Type B pancreatic cell (in vitro differentiated cells): ENCODE data around the gene FHOD3. TPM values are rescaled to one million over a fixed set of nuclear protein-coding genes. Genes with fewer than 3 reads are reported as not detected.
A peak's percentile ranks its signal among the peaks of the same experiment; 100 is the strongest.
"Not testable (repeated sequence)": the region's sequence is repeated elsewhere in the genome, so short reads cannot be mapped to it uniquely, and the experiment has no call there.

Experiments used
- DNase-seq: peaks from one replicate; pipeline ENCODE4 v3.0.0; 2021; ENCODE audit warnings: mixed read lengths; ENCODE audit not compliant: unreplicated experiment; ENCODE audit errors: extremely low spot score
- H3K27ac Mint-ChIP-seq: 2 replicates; pipeline ENCODE4 v1.8.0; 2021; ENCODE audit warnings: mild to moderate bottlenecking, mixed read lengths
- H3K27me3 Mint-ChIP-seq: 2 replicates; pipeline ENCODE4 v1.8.0; 2021; ENCODE audit warnings: mixed read lengths
- H3K36me3 Mint-ChIP-seq: 2 replicates; pipeline ENCODE4 v1.8.0; 2021; ENCODE audit warnings: mixed read lengths
- H3K4me1 Mint-ChIP-seq: one replicate; pipeline ENCODE4 v1.8.0; 2021; ENCODE audit warnings: mixed read lengths; ENCODE audit not compliant: unreplicated experiment
- H3K4me3 Mint-ChIP-seq: 2 replicates; pipeline ENCODE4 v1.8.0; 2021; ENCODE audit warnings: mild to moderate bottlenecking, mixed read lengths
- H3K9me3 Mint-ChIP-seq: 2 replicates; pipeline ENCODE4 v1.8.0; 2021; ENCODE audit warnings: mixed read lengths
- total RNA-seq: library from RNA; stranded (reverse); gene quantifications from 2 replicates; pipeline ENCODE4 v1.2.1, GENCODE V29; 2021; ENCODE audit warnings: low replicate concordance
- TF ChIP-seq, protein P1 (sequence below): fragments of 200-600 bp; sonication (generic); conservative IDR thresholded peaks from 2 replicates; pipeline ENCODE4 v1.5.0; 2021; ENCODE audit warnings: antibody characterized with exemption, mild to moderate bottlenecking

Gene FHOD3
- total RNA-seq, 1 donor from 2014 or later, result 5.3 TPM

DNA sequence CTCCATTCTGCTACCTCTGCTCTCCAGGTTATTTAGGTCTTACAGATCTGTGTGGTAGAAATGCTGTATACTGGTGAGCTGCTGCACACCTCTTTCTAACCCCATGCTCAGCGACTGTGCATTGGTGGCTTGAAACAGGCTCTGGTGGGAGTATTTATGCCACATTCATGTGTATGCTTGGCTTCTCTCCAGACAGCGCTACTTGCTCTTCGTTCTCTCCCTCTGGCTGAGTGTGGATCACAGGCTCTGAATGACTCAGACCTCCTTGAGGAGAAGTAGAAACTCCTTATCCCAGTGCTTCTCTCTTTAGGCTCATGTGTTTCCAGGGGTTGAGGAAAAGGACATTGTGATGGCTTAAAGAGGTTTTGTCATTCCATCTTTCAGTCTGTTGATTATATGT, 54.9 kb downstream of the FHOD3 start:
- H3K36me3 Mint-ChIP-seq, result no peaks in the 10 kb centered on the region
- no peak for DNase-seq
- no peaks in the 10 kb centered on the region for H3K27me3 Mint-ChIP-seq

DNA sequence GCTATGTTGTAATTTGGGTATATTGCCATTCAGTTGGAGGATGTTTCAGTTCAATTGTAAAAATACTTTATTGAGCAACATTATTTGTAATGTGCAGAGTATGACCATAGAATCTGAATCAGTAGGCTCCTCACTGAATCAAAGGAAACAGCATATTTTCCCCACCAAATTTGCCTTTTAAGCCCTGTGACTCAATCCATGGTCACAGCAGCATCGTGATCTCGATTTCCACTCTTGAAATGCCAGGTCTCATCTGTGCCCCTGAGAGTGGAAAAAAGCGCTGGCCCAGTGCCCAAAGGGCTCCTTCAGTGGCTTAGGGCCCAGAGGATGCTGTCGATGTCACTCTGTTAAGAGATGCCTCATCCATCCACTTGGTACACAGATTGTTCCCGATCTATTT, 57.5 kb downstream of the FHOD3 start:
- H3K4me3 Mint-ChIP-seq, result no peak overlapping the region
- no peaks in the 10 kb centered on the region for H3K27me3 Mint-ChIP-seq
- peak overlapping the region; percentile 22 for H3K27ac Mint-ChIP-seq
- H3K36me3 Mint-ChIP-seq, result no peaks in the 10 kb centered on the region
- H3K4me1 Mint-ChIP-seq, result peaks cover 16% of the 10 kb centered on the region
- TF ChIP-seq, protein P1, sequence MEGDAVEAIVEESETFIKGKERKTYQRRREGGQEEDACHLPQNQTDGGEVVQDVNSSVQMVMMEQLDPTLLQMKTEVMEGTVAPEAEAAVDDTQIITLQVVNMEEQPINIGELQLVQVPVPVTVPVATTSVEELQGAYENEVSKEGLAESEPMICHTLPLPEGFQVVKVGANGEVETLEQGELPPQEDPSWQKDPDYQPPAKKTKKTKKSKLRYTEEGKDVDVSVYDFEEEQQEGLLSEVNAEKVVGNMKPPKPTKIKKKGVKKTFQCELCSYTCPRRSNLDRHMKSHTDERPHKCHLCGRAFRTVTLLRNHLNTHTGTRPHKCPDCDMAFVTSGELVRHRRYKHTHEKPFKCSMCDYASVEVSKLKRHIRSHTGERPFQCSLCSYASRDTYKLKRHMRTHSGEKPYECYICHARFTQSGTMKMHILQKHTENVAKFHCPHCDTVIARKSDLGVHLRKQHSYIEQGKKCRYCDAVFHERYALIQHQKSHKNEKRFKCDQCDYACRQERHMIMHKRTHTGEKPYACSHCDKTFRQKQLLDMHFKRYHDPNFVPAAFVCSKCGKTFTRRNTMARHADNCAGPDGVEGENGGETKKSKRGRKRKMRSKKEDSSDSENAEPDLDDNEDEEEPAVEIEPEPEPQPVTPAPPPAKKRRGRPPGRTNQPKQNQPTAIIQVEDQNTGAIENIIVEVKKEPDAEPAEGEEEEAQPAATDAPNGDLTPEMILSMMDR, result no peak
- DNase-seq, result no peak
- no peaks in the 10 kb centered on the region for H3K9me3 Mint-ChIP-seq

More for the DNA sequence above, 54.9 kb downstream of the FHOD3 start:
- Mint-ChIP-seq H3K27ac (no peak overlapping the region), H3K4me3 (no peak overlapping the region), H3K9me3 (no peaks in the 10 kb centered on the region), H3K4me1 (peaks cover 22% of the 10 kb centered on the region)
- TF ChIP-seq, protein P1, result no peak

DNA sequence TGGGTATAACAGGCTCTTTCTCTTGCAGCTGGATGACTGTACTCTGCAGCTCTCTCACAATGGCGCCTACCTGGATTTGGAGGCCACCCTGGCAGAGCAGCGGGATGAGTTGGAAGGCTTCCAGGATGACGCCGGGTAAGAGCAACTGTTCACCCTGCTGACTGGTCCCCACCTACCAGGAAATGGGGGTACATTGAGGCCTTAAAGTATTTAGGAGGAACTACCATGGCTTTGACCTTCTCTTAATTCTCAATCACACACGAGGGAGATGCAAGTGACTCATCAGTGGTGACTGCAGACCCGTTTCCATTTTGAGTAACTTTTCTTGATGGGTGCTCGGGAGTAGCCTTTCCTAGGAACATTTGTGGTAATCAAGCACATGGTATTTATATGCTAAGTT, 58.0 kb downstream of the FHOD3 start:
- H3K4me3 Mint-ChIP-seq, result no peak overlapping the region
- H3K27me3 Mint-ChIP-seq, result no peaks in the 10 kb centered on the region
- peaks cover 11% of the 10 kb centered on the region for H3K4me1 Mint-ChIP-seq
- no peaks in the 10 kb centered on the region for H3K36me3 Mint-ChIP-seq
- no peaks in the 10 kb centered on the region for H3K9me3 Mint-ChIP-seq
- DNase-seq, result no peak
- TF ChIP-seq, protein P1, result no peak
- H3K27ac Mint-ChIP-seq, result peak overlapping the region; percentile 22

DNA sequence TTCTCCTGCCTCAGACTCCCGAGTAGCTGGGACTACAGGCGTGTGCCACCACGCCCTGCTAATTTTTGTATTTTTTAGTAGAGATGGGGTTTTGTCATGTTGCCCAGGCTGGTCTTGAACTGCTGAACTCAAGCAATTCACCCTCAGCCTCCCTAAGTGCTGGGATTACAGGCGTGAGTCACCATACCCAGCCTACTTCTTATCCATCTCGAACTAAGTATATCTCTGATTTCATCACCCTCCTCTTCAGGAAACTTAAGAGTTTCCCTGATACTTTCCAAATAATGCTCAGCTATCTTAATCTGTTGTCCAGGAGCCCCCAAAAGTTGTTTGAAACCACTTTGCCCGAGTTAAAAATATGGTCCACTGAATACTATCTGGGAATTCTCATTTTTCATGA, 59.2 kb downstream of the FHOD3 start:
- DNase-seq, H3K4me3 Mint-ChIP-seq, H3K4me1 Mint-ChIP-seq, H3K9me3 Mint-ChIP-seq, H3K36me3 Mint-ChIP-seq, H3K27me3 Mint-ChIP-seq, H3K27ac Mint-ChIP-seq: not testable (repeated sequence)

DNA sequence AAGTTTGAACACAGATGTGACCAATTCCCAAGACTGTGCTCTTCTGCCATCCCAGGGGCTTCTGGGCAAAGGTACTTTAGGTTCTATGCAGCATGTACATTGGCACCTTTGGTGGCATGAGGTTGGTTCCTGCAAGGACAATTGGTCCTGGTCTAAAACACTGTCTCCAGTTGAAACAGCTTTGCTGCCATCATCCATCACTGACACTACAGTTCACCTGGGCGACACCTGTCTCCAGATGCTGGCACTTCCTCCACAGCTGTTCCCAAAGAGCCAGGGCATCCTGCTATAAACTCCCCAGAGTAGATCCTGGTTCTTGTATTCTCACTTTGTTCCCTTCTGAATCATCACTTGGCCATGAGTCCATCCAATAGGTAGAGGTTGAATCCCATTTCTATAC, 60.6 kb downstream of the FHOD3 start:
- H3K27me3 Mint-ChIP-seq, result peaks cover 2% of the 10 kb centered on the region
- no peak overlapping the region for H3K4me3 Mint-ChIP-seq
- H3K4me1 Mint-ChIP-seq, result no peaks in the 10 kb centered on the region
- H3K27ac Mint-ChIP-seq, result no peak overlapping the region
- no peaks in the 10 kb centered on the region for H3K36me3 Mint-ChIP-seq
- TF ChIP-seq, protein P1, result no peak
- DNase-seq, result no peak
- no peaks in the 10 kb centered on the region for H3K9me3 Mint-ChIP-seq

- DNase-seq, result no peak
- no peaks in the 10 kb centered on the region for H3K4me1 Mint-ChIP-seq
- H3K27ac Mint-ChIP-seq, result no peak overlapping the region
- H3K9me3 Mint-ChIP-seq, result peaks cover 6% of the 10 kb centered on the region
- H3K4me3 Mint-ChIP-seq, result no peak overlapping the region
- H3K36me3 Mint-ChIP-seq, result no peaks in the 10 kb centered on the region
- TF ChIP-seq, protein P1, result no peak
- H3K27me3 Mint-ChIP-seq, result peaks cover 2% of the 10 kb centered on the region
These were observed 62.9 kb downstream of the FHOD3 start for GRCh38 chr18:36360256-36360909.
